GM19438 (cell line): ENCODE measurements around the gene KLK3.

Source experiments
- ATAC-seq: cut with Tn5 transposase; IDR thresholded peaks from one replicate; pipeline ENCODE4 v1.9.1; 2021; ENCODE audit warnings: low read depth; ENCODE audit not compliant: unreplicated experiment

Gene KLK3

GRCh38 chr19:50830266-50831025, 24.3 kb upstream of the KLK3 start:
- no peak for ATAC-seq

- ATAC-seq = no peak
Observed at GRCh38 chr19:50831026-50831396, 23.7 kb upstream of the KLK3 start.

DNA sequence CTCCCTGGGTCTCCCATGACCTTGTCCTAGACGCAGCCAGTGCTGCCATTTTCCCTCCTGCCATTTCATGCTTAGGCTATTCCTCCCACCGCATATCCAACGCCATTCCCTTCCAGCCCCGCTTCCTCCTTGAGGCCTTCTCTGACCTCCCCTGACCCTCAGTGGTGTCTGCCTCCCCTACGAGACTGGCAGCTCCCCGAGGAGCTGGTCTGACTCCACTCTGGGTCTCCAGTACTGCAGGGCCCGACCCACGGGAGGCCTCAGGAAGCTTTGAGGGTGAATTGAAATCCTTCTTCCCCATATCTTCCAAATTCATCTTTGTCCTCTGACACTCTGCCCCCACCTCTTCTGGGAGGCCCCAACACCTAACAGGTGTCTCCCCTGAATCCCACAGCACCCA, 22.0 kb upstream of the KLK3 start:
- ATAC-seq = no peak

DNA sequence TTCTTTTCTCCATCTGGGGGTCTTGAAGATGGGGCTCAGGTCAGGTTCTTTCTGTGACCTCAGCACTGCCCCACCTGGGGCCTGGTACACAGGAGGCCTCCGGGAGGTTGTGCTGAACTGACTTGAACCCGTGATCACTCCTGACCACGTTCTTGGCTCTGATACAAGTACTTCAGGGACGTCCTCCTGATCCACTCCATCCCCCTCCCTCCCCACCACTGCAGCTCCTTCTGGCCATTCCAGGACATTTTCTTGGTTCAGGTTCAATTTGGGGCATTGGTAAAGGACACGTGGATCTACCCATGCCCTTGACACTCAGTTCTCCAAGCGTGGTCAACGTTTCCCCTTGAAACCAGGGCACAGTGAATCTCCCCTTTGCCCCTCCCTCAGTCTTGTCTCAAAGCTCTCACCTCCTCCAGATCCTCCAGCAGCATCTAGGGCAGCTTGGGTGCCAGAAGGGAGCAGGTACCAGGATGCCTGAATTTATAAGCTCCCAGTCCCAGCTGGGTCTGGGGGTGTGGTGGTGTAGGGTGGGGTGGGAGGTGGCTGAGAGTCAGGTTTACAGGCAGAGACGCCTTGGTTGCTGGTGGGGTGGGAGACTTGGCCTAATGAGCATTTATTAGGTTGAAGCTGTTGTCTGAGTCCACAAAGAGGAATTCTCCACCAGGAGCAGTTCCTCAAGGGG, 21.5 kb upstream of the KLK3 start, which contains the start of gene KLK15:
TSS of gene KLK15 (minus strand) at position 458 of the 685 bp plus-strand sequence. CDS start 2,082 bp downstream, outside the sequence.
- no peak for ATAC-seq

GRCh38 chr19:50833802-50834167, 20.9 kb upstream of the KLK3 start:
- ATAC-seq = no peak

- no peak for ATAC-seq
Observed at GRCh38 chr19:50835103-50835784, 19.5 kb upstream of the KLK3 start.

GRCh38 chr19:50835785-50836542, 18.8 kb upstream of the KLK3 start:
- peak; percentile 83 for ATAC-seq

- ATAC-seq = no peak
Observed at GRCh38 chr19:50836543-50837195, 18.0 kb upstream of the KLK3 start.

DNA sequence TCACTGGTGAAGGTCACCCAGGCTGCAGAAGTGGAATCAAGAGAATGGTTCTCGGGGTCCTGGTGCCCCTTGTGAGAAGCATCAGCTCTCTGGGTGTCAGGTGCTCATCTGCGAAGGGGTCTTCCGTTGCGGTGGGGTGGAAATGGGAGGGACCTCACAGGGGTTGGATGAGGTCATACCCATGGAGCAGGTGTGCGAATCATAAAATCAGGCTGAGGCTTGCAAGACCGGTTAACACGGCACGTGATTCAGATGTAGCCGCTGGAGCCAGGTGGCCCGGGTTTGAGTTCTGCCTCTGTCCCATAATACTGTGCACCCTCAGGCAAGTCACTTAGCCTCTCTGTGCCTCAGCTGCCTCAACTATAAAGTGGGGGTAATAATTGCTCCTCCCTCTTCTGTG, 17.4 kb upstream of the KLK3 start:
- ATAC-seq = no peak

DNA sequence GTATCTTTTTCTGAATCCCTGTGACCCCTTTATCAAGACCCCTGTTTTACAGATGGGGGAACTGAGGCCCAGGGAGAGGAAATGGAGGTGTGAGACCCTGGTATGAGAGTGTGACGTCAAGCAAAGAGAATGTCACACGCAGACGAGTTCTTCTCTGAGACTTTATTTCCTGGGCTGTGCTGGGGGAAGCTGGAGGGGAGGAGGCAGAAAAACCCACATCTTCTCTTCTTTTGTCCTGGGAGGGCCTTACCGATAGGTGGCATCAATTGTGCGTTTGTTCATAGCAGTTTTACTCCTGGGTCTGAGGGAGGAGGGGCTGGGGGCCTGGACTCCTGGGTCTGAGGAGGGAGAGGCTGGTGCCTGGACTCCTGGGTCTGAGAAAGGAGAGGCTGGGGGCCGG, 16.5 kb upstream of the KLK3 start:
- ATAC-seq = no peak

GRCh38 chr19:50839712-50840655, 14.7 kb upstream of the KLK3 start:
- ATAC-seq = no peak

DNA sequence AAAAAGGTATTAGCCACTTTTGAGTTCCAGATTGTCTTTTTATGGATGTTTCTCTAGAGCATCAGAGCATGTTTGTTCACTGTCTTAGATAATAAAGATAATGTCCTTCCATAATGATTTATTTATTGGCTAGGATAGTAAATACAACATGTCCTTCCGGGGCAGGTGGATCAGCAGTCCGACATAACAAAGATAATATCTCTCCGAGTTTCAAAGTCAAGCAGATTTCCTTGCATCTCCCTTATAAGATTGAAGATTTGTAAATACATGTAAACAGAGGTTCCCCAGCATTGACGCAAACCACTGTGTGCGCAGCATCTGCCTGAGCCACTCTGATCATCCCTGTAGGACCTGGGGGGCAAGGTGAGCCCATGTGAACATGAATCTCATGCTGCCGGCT, 12.6 kb upstream of the KLK3 start:
- ATAC-seq = no peak

DNA sequence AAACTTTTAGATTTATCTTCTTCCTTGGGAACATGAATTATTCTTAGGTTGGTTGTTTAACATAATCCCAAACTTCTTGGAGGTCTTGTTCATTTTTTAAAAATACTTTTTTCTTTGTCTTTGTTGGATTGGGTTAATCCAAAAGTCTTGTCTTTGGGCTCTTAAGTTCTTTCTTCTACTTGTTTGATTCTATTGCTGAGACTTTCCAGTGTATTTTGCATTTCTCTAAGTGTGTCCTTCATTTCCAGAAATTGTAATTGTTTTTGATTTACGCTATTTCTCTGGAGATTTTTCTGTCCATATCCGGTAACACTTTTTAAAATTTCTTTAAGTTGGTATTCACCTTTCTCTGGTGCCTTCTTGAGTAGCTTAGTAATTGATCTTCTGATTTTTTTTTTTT, 11.5 kb upstream of the KLK3 start:
- no peak for ATAC-seq

DNA sequence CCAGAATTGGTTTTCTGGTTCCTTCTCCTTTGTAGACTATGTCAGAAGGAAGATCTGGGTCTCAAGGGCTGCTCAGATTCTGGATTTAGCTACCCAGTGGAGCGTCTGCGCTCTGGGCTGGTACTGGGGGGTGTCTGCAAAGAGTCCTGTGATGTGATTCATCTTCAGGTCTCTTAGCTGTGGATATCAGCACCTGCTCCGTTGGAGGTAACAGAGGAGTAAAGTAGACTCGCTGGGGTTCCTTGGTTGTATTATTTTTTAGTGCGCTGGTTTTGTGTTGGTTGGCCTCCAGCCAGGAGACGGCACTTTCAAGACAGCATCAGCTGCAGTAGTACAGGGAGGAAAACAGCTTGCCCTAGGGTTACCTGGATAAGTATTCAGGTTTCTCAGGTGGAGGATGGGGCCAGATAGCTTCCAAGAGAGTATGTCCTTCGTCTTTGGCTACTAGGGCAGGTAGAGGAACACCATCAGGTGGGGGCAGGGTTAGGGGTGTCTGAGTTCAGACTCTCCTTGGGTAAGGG, 11.0 kb upstream of the KLK3 start:
- ATAC-seq = no peak

GRCh38 chr19:50844296-50844935, 10.3 kb upstream of the KLK3 start:
- no peak for ATAC-seq

GRCh38 chr19:50850738-50851137, 4.0 kb upstream of the KLK3 start:
- ATAC-seq = no peak

DNA sequence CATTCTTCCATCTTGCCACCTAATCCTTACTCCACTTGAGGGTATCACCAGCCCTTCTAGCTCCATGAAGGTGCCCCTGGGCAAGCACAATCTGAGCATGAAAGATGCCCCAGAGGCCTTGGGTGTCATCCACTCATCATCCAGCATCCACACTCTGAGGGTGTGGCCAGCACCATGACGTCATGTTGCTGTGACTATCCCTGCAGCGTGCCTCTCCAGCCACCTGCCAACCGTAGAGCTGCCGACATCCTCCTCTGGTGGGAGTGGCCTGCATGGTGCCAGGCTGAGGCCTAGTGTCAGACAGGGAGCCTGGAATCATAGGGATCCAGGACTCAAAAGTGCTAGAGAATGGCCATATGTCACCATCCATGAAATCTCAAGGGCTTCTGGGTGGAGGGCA, 3.1 kb upstream of the KLK3 start:
- ATAC-seq = no peak

DNA sequence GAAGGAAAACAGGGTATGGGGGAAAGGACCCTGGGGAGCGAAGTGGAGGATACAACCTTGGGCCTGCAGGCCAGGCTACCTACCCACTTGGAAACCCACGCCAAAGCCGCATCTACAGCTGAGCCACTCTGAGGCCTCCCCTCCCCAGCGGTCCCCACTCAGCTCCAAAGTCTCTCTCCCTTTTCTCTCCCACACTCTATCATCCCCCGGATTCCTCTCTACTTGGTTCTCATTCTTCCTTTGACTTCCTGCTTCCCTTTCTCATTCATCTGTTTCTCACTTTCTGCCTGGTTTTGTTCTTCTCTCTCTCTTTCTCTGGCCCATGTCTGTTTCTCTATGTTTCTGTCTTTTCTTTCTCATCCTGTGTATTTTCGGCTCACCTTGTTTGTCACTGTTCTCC, 2.7 kb downstream of the KLK3 start:
- ATAC-seq = no peak

- no peak for ATAC-seq
Observed at GRCh38 chr19:50858886-50859285, 4.2 kb downstream of the KLK3 start.
